Esophagus muscularis mucosa (tissue), 4 donors: ENCODE data around the gene DAAM1. TPM values are rescaled to one million over a fixed set of nuclear protein-coding genes. Genes with fewer than 3 reads are reported as not detected.

Experiments
- DNase-seq: peaks from one replicate; pipeline ENCODE4 v3.0.0-alpha.2; 2017; ENCODE audit errors: extremely low spot score
- H3K27ac ChIP-seq, 4 donors: fragments of 200-600 bp; sonication (generic); replicated peaks in 1 of 4; 1 replicate in 3 of 4; 2 replicates in 1 of 4; pipeline ENCODE4 v1.5.1; 2016 to 2019; ENCODE audit warnings: mild to moderate bottlenecking in 1 of 4
- H3K27me3 ChIP-seq, 4 donors: fragments of 200-600 bp; sonication (generic); one replicate each; pipeline versions ENCODE4 v1.5.1 to v1.6.0; 2016 to 2019
- H3K36me3 ChIP-seq, 4 donors: fragments of 200-600 bp; sonication (generic); one replicate each; pipeline ENCODE4 v1.5.1; 2016 to 2019
- H3K4me1 ChIP-seq, 4 donors: fragments of 200-600 bp; sonication (generic); one replicate each; pipeline ENCODE4 v1.5.1; 2016 to 2019
- H3K4me3 ChIP-seq, 4 donors: fragments of 200-600 bp; sonication (generic); 1 replicate in 2 of 4; 2 replicates in 2 of 4; pipeline ENCODE4 v1.5.1; 2016 to 2019; ENCODE audit warnings: mild to moderate bottlenecking in 4 of 4, moderate library complexity in 1 of 4
- H3K9me3 ChIP-seq, 4 donors: fragments of 200-600 bp; sonication (generic); 1 replicate in 3 of 4; 2 replicates in 1 of 4; pipeline ENCODE4 v1.5.1; 2016 to 2019
- EP300 ChIP-seq: sonication (generic); formaldehyde crosslinking; IDR thresholded peaks from one replicate; pipeline ENCODE4 v1.6.1; 2017; ENCODE audit warnings: antibody characterized with exemption
- POLR2A ChIP-seq: fragments of 450-650 bp; IDR thresholded peaks from one replicate; pipeline ENCODE4 v1.6.1; 2017; ENCODE audit warnings: antibody characterized with exemption, moderate library complexity, mild to moderate bottlenecking, low read depth
- POLR2AphosphoS5 ChIP-seq, 2 donors: sonication (generic); formaldehyde crosslinking; IDR thresholded peaks; one replicate each; pipeline ENCODE4 v1.6.1; 2017; ENCODE audit warnings: antibody characterized with exemption in 2 of 2
- WGBS: methylation state at CpG from one replicate; pipeline ENCODE4 v1.1.5; 2018; 5-methylcytosine and 5-hydroxymethylcytosine counted together
- intact Hi-C: fragments of 100-400 bp; cut with DNase I; formaldehyde crosslinking; loops from one replicate; pipeline ENCODE4 v1.15.1; 2023
- total RNA-seq, 4 donors: library from RNA; depleted of rRNA; stranded (reverse); fragments of >200 nt; gene quantifications; one replicate each; pipeline versions ENCODE4 v1.1.0 to v1.2.1, GENCODE V29; 2016
- TF ChIP-seq, protein P1 (sequence below), 3 experiments: fragments of 200-600 bp in 2 of 3; fragments of 450-650 bp in 1 of 3; sonication (generic) in 2 of 3; IDR thresholded peaks; one replicate each; pipeline ENCODE4 v1.5.1; 2017 to 2019; ENCODE audit warnings: antibody characterized with exemption in 3 of 3, mild to moderate bottlenecking in 2 of 3, moderate library complexity in 1 of 3

The DAAM1 gene
- total RNA-seq, 4 donors from 2014 or later: 64.3 to 110 (median 72.5) TPM

DNA sequence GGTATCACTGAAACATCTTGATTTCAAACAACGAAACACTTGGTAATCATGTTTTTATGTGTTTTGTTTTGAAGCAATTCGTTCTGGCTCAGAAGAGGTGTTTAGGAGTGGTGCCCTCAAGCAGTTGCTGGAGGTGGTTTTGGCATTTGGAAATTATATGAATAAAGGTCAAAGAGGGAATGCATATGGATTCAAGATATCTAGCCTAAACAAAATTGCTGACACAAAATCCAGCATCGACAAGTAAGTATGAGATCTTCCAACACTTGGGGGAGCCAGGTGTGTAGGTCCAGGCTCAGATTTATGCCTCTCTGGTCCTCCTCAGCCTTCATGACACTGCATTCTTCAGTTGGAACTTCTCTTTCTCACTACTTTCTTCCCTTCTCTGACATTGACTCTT, 166.6 kb downstream of the DAAM1 start:
- 62% methylated on average over 3 of the region's 3 CpGs for WGBS
- H3K36me3 ChIP-seq: peaks cover 14 to 63% (median 37%) of the 10 kb centered on the region in 4 donors
- peaks cover 32 to 100% (median 99%) of the 10 kb centered on the region in 4 donors for H3K4me1 ChIP-seq

DNA sequence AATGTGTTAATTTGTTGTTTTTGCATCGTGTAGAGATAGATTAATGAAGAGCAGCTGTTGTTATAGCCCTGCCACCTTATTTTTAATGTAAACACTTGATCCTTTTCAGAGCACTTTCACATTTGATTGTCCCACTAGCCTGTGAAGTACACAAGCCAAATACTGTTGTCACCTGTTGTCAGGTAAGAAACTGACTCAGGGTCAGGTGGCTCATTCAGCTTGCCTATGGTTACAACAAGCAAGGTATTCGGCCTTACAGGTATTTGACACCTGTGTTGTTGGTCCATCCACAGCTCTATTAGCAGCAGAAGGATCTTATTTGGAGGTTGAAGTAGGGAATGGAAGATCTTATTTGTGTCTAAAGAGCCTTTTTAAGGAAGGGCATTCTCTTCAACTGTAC, 167.8 kb downstream of the DAAM1 start:
- H3K27me3 ChIP-seq: no peaks in the 10 kb centered on the region
- H3K27ac ChIP-seq: peak overlapping the region; percentile 81 to 92 (median 84)
- no peak overlapping the region for H3K4me3 ChIP-seq
- intact Hi-C loops: no loop called here
- TF ChIP-seq EP300 (no peak), POLR2A (no peak)
- TF ChIP-seq, protein P1, sequence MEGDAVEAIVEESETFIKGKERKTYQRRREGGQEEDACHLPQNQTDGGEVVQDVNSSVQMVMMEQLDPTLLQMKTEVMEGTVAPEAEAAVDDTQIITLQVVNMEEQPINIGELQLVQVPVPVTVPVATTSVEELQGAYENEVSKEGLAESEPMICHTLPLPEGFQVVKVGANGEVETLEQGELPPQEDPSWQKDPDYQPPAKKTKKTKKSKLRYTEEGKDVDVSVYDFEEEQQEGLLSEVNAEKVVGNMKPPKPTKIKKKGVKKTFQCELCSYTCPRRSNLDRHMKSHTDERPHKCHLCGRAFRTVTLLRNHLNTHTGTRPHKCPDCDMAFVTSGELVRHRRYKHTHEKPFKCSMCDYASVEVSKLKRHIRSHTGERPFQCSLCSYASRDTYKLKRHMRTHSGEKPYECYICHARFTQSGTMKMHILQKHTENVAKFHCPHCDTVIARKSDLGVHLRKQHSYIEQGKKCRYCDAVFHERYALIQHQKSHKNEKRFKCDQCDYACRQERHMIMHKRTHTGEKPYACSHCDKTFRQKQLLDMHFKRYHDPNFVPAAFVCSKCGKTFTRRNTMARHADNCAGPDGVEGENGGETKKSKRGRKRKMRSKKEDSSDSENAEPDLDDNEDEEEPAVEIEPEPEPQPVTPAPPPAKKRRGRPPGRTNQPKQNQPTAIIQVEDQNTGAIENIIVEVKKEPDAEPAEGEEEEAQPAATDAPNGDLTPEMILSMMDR (IDR thresholded peaks at IDR 0.05): no peak
- peaks cover 39 to 100% (median 99%) of the 10 kb centered on the region in 4 donors for H3K4me1 ChIP-seq
- H3K36me3 ChIP-seq: peaks cover 14 to 51% (median 32%) of the 10 kb centered on the region in 4 donors
- DNase-seq: no peak
- no peaks in the 10 kb centered on the region for H3K9me3 ChIP-seq
- 78% methylated on average over 2 of the region's 2 CpGs for WGBS

More for the DNA sequence above, 166.6 kb downstream of the DAAM1 start:
- DNase-seq: no peak
- intact Hi-C loops: no loop called here
- Histone ChIP-seq H3K9me3 (no peaks in the 10 kb centered on the region), H3K27me3 (no peaks in the 10 kb centered on the region), H3K27ac (peak overlapping the region; percentile 81 to 92 (median 84)), H3K4me3 (no peak overlapping the region)
- TF ChIP-seq, protein P1 (IDR thresholded peaks at IDR 0.05): no peak
- TF ChIP-seq POLR2A: no peak
- no peak for TF ChIP-seq EP300
- TF ChIP-seq POLR2AphosphoS5 (IDR thresholded peaks at IDR 0.05): no peak

DNA sequence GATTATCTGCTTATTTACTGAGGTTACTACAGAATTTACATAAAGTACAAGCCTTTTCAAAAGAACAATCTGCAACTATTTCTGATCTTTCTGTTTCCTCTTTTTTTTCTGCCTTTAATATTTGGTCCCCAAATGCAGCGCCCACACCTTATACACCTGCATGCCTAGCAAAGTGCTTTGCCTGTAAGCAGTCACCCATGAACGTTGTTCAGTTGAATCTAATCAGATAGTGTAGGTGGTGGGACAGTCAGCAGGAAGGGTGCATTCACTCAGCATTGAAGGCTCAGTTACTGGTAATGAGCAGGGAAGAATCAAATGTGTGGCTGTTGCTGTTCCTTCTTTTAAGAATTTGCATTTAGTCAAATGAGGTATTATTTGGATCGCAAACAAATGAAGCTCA, 168.3 kb downstream of the DAAM1 start:
- DNase-seq: no peak
- 92% methylated on average over 3 of the region's 3 CpGs for WGBS
- intact Hi-C loops: no loop called here
- Histone ChIP-seq H3K27ac (peak overlapping the region; percentile 81 to 92 (median 84)), H3K9me3 (no peaks in the 10 kb centered on the region), H3K4me1 (peaks cover 42 to 100% (median 99%) of the 10 kb centered on the region in 4 donors), H3K4me3 (no peak overlapping the region), H3K36me3 (peaks cover 14 to 47% (median 32%) of the 10 kb centered on the region in 4 donors), H3K27me3 (no peaks in the 10 kb centered on the region)
- TF ChIP-seq, protein P1 (IDR thresholded peaks at IDR 0.05): no peak
- TF ChIP-seq POLR2AphosphoS5 (IDR thresholded peaks at IDR 0.05) (no peak), POLR2A (no peak), EP300 (no peak)

DNA sequence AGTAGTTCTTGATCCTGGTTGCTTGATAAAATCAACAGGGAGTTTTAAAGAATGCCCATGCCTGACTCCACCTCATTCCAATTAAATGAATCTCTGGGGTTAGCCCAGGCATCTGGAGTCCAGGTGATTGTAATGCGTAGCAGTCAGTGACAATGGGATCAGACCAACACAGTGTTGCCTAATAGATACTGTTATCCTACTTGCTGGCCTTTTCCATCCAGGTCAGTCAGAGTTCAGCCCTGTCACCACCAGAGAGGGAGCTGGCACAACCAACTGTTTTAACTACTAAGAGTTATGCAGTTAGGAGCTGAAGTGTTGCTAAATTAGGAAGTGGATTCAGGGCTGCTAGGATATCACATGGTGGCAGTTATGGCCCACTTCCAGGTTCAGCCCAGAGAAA, 169.6 kb downstream of the DAAM1 start:
- peak overlapping the region; percentile 81 to 92 (median 84) for H3K27ac ChIP-seq
- H3K36me3 ChIP-seq: peaks cover 14 to 39% (median 28%) of the 10 kb centered on the region in 4 donors
- 44% methylated on average over 1 of the region's 1 CpG for WGBS
- peaks cover 52 to 100% (median 98%) of the 10 kb centered on the region in 4 donors for H3K4me1 ChIP-seq
- no peak for DNase-seq
- H3K27me3 ChIP-seq: no peaks in the 10 kb centered on the region
- no peaks in the 10 kb centered on the region for H3K9me3 ChIP-seq
- no peak overlapping the region for H3K4me3 ChIP-seq
- TF ChIP-seq, protein P1 (IDR thresholded peaks at IDR 0.05): no peak
- TF ChIP-seq EP300 (peak; percentile 45), POLR2AphosphoS5 (IDR thresholded peaks at IDR 0.05) (peak; percentile 77 to 80)
- intact Hi-C loops: no loop called here

DNA sequence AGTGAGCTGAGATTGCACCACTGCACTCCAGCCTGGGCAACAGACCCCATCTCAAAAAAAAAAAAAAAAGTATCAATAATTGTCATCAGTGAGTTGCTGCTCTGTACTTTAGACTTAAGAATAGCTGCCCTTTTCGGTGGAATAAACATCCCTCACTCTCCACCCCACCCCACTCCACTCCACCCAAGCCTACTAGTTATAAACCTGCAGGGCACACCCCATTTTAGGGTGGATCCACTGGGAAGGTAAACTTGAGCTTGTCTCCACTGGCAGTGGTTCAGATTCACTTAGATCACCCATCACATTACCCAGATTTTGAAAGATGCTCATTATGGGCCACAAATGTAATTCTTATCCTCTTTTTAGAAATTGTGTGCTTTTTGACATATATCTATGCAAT, 170.3 kb downstream of the DAAM1 start:
- no peak overlapping the region for H3K4me3 ChIP-seq
- H3K4me1 ChIP-seq: peaks cover 57 to 100% (median 99%) of the 10 kb centered on the region in 4 donors
- H3K27ac ChIP-seq: peak overlapping the region; percentile 81 to 92 (median 84)
- DNase-seq: no peak
- H3K36me3 ChIP-seq: peaks cover 14 to 33% (median 24%) of the 10 kb centered on the region in 4 donors
- no peaks in the 10 kb centered on the region for H3K27me3 ChIP-seq
- no peak for TF ChIP-seq EP300
- TF ChIP-seq POLR2A: no peak
- no peak for TF ChIP-seq POLR2AphosphoS5 (IDR thresholded peaks at IDR 0.05)
- TF ChIP-seq, protein P1 (IDR thresholded peaks at IDR 0.05): no peak
- no peaks in the 10 kb centered on the region for H3K9me3 ChIP-seq
- intact Hi-C loops: no loop called here
- WGBS: 40% methylated on average over 1 of the region's 1 CpG
